NT2/D1 (cell line): ENCODE measurements around the gene CLDN2.
"Not testable (repeated sequence)": the region's sequence is repeated elsewhere in the genome, so short reads cannot be mapped to it uniquely, and the experiment has no call there.

ENCODE experiments used
- DNase-seq: peaks from one replicate; pipeline ENCODE4 v3.0.0-alpha.2; 2011; ENCODE audit warnings: low read depth, low spot score
- H3K27me3 ChIP-seq: 2 replicates; pipeline ENCODE4 v1.6.0; 2011; ENCODE audit warnings: mild to moderate bottlenecking; ENCODE audit not compliant: insufficient read length, insufficient read depth
- H3K36me3 ChIP-seq: 2 replicates; pipeline ENCODE4 v1.6.1; 2011; ENCODE audit warnings: mild to moderate bottlenecking, low read length, mixed read lengths; ENCODE audit not compliant: insufficient read depth, insufficient read length
- H3K4me1 ChIP-seq: 2 replicates; pipeline ENCODE4 v1.5.1; 2011; ENCODE audit not compliant: insufficient read depth, insufficient read length
- H3K4me3 ChIP-seq: 2 replicates; pipeline ENCODE4 v1.5.1; 2011; ENCODE audit warnings: low read depth; ENCODE audit not compliant: insufficient read length
- H3K9ac ChIP-seq: 2 replicates; pipeline ENCODE4 v1.6.0; 2011; ENCODE audit warnings: low read depth; ENCODE audit not compliant: insufficient read length
- H3K9me3 ChIP-seq: 2 replicates; pipeline ENCODE4 v1.5.1; 2011; ENCODE audit warnings: mild to moderate bottlenecking, low read length; ENCODE audit not compliant: insufficient read depth
- SUZ12 ChIP-seq: IDR thresholded peaks from 2 replicates; pipeline ENCODE4 v1.6.1; 2011; ENCODE audit not compliant: insufficient read length, insufficient read depth; ENCODE audit errors: extremely low read depth
- YY1 ChIP-seq: IDR thresholded peaks from 2 replicates; pipeline ENCODE4 v1.6.1; 2011; ENCODE audit not compliant: insufficient read length, insufficient read depth
- ZNF274 ChIP-seq: IDR thresholded peaks from 2 replicates; pipeline ENCODE4 v1.6.1; 2011; ENCODE audit warnings: mild to moderate bottlenecking, low read depth, low read length

The CLDN2 gene, protein sequence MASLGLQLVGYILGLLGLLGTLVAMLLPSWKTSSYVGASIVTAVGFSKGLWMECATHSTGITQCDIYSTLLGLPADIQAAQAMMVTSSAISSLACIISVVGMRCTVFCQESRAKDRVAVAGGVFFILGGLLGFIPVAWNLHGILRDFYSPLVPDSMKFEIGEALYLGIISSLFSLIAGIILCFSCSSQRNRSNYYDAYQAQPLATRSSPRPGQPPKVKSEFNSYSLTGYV

GRCh38 chrX:106919932-106920452 lies at the start of gene CLDN2:
Gene CLDN2 (plus strand): TSS chrX:106920402. CDS start chrX:106928229, 7,827 bp downstream.
- peaks cover 2% of the 10 kb centered on the region for H3K4me1 ChIP-seq
- TF ChIP-seq ZNF274: no peak
- H3K9ac ChIP-seq: no peak within 1 kb of the TSS
- no peaks in the 10 kb centered on the region for H3K9me3 ChIP-seq
- peaks cover 18% of the 10 kb centered on the region for H3K27me3 ChIP-seq
- peak within 1 kb of the TSS; percentile 8 for H3K4me3 ChIP-seq
- DNase-seq: peak; percentile 81
- no peaks in the 10 kb centered on the region for H3K36me3 ChIP-seq

GRCh38 chrX:106872796-106873195 lies 47.4 kb upstream of the CLDN2 start:
- DNase-seq, H3K9ac ChIP-seq, H3K4me3 ChIP-seq, H3K27me3 ChIP-seq, H3K9me3 ChIP-seq, H3K36me3 ChIP-seq, H3K4me1 ChIP-seq: not testable (repeated sequence)

GRCh38 chrX:106874075-106874474 lies 46.1 kb upstream of the CLDN2 start:
- TF ChIP-seq ZNF274 (no peak), SUZ12 (no peak), YY1 (no peak)
- no peak overlapping the region for H3K9ac ChIP-seq
- no peaks in the 10 kb centered on the region for H3K4me1 ChIP-seq
- H3K9me3 ChIP-seq: no peaks in the 10 kb centered on the region
- H3K36me3 ChIP-seq: no peaks in the 10 kb centered on the region
- no peak for DNase-seq
- no peak overlapping the region for H3K4me3 ChIP-seq
- no peaks in the 10 kb centered on the region for H3K27me3 ChIP-seq

GRCh38 chrX:106875151-106875550 lies 45.1 kb upstream of the CLDN2 start:
- no peak for DNase-seq
- Histone ChIP-seq H3K4me3 (no peak overlapping the region), H3K27me3 (no peaks in the 10 kb centered on the region), H3K36me3 (no peaks in the 10 kb centered on the region), H3K9ac (no peak overlapping the region), H3K4me1 (no peaks in the 10 kb centered on the region), H3K9me3 (no peaks in the 10 kb centered on the region)
- TF ChIP-seq SUZ12 (no peak), ZNF274 (no peak), YY1 (no peak)

GRCh38 chrX:106889468-106889867 lies 30.7 kb upstream of the CLDN2 start:
- no peak overlapping the region for H3K9ac ChIP-seq
- no peaks in the 10 kb centered on the region for H3K27me3 ChIP-seq
- H3K4me1 ChIP-seq: no peaks in the 10 kb centered on the region
- H3K36me3 ChIP-seq: no peaks in the 10 kb centered on the region
- no peaks in the 10 kb centered on the region for H3K9me3 ChIP-seq
- TF ChIP-seq SUZ12: no peak
- no peak for TF ChIP-seq ZNF274
- TF ChIP-seq YY1: no peak
- no peak for DNase-seq
- H3K4me3 ChIP-seq: no peak overlapping the region

DNA sequence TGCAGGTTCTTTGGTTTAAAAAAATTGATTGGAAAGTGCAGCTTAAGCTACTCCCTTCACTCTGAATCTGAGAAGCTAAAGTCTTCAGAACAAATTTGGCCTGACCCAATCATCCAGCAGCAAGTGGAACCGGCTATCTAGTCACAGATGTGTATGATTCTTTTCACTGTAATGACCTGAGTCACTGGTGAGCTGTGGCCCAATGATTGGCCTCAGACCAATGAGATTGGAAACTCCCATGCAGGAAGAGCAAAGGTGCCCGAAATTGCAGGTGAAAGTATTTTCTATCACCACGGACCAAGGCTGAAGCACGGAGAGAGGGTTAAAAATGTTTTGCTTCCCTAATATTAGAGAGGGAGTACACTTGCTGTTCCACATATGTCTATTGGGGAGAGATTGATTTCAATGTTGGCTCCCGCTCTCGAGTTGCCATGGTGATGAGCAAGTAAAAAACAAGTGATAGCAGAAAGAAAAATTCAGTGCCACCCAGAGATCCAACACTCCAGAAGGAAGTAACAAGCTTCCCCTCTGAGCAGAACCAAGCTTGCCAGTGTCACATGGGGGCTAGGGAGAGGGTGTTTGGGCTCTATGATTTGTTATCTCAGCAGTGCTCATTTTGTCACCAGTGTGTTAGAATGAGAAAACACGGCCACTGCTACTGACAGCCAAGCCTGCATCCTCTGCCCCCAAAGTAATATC lies 28.3 kb upstream of the CLDN2 start:
- H3K4me3 ChIP-seq: no peak overlapping the region
- H3K36me3 ChIP-seq: no peaks in the 10 kb centered on the region
- H3K27me3 ChIP-seq: no peaks in the 10 kb centered on the region
- TF ChIP-seq SUZ12 (no peak), YY1 (no peak), ZNF274 (no peak)
- no peak overlapping the region for H3K9ac ChIP-seq
- no peaks in the 10 kb centered on the region for H3K9me3 ChIP-seq
- DNase-seq: no peak
- peaks cover 4% of the 10 kb centered on the region for H3K4me1 ChIP-seq

GRCh38 chrX:106894392-106894909 lies 25.8 kb upstream of the CLDN2 start:
- no peak overlapping the region for H3K4me3 ChIP-seq
- peak; percentile 66 for DNase-seq
- H3K27me3 ChIP-seq: no peaks in the 10 kb centered on the region
- peaks cover 4% of the 10 kb centered on the region for H3K4me1 ChIP-seq
- no peak for TF ChIP-seq YY1
- TF ChIP-seq ZNF274: no peak
- no peak for TF ChIP-seq SUZ12
- H3K36me3 ChIP-seq: no peaks in the 10 kb centered on the region
- H3K9me3 ChIP-seq: no peaks in the 10 kb centered on the region
- peak overlapping the region; percentile 45 for H3K9ac ChIP-seq
